Kidney (tissue), 14 donors: Measurements from ENCODE around the gene RREB1. TPM values are rescaled to one million over a fixed set of nuclear protein-coding genes. Genes with fewer than 3 reads are reported as not detected.
A peak's percentile ranks its signal among the peaks of the same experiment; 100 is the strongest.

Experiments used
- DNase-seq, 5 donors: peaks; one replicate each; pipeline ENCODE4 v3.0.0-alpha.2; 2013 to 2020
- FAIRE-seq: peaks from 2 replicates; lab custom pipeline; 2012; peaks lifted over from hg19 to GRCh38; lab: Jason Lieb, UNC
- H3K27ac ChIP-seq, 2 donors: one replicate each; pipeline ENCODE4 v1.7.0; 2013; ENCODE audit warnings: low read depth in 2 of 2, low read length in 2 of 2, inconsistent platforms in 1 of 2
- H3K27me3 ChIP-seq: one replicate; pipeline ENCODE4 v1.7.1; 2013; ENCODE audit warnings: low read length, inconsistent platforms; ENCODE audit not compliant: control insufficient read depth, insufficient read depth
- H3K36me3 ChIP-seq, 3 donors: one replicate each; pipeline versions ENCODE4 v1.7.0 to v1.7.1; 2013; ENCODE audit warnings: low read length in 3 of 3, control low read depth in 1 of 3, inconsistent platforms in 1 of 3; ENCODE audit not compliant: insufficient read depth in 3 of 3, control insufficient read depth in 2 of 3
- H3K4me1 ChIP-seq, 3 donors: one replicate each; pipeline versions ENCODE4 v1.7.0 to v1.7.1; 2013; ENCODE audit warnings: low read length in 3 of 3, inconsistent platforms in 1 of 3, low read depth in 1 of 3; ENCODE audit not compliant: control insufficient read depth in 2 of 3, insufficient read depth in 2 of 3
- H3K4me3 ChIP-seq, 3 donors: one replicate each; pipeline versions ENCODE4 v1.7.0 to v1.8.1; 2013; ENCODE audit warnings: low read length in 3 of 3, control low read depth in 1 of 3, inconsistent platforms in 1 of 3
- H3K9ac ChIP-seq, 3 donors: one replicate each; pipeline versions ENCODE4 v1.7.0 to v1.7.1; 2013; ENCODE audit warnings: low read length in 3 of 3, control low read depth in 1 of 3, inconsistent platforms in 1 of 3
- H3K9me3 ChIP-seq, 3 donors: one replicate each; pipeline versions ENCODE4 v1.7.0 to v1.7.1; 2013; ENCODE audit warnings: low read length in 3 of 3, control low read depth in 1 of 3, inconsistent platforms in 1 of 3; ENCODE audit not compliant: control insufficient read depth in 2 of 3, insufficient read depth in 1 of 3
- CTCF ChIP-seq: IDR thresholded peaks from 3 replicates; pipeline ENCODE4 v1.5.1; 2012; ENCODE audit warnings: mild to moderate bottlenecking, moderate library complexity, borderline replicate concordance; ENCODE audit not compliant: insufficient read depth; ENCODE audit errors: extremely low read depth
- intact Hi-C: fragments of 100-400 bp; cut with DNase I; formaldehyde crosslinking; loops from one replicate; pipeline ENCODE4 v1.11.1; 2022
- polyA plus RNA-seq: library from polyadenylated mRNA; stranded (reverse); fragments of 350-450 nt; fragmentation: Illumina TruSeq; extraction: RNeasy Lipid Tissue Mini Kit (QIAGEN cat#74804); gene quantifications from one replicate; pipeline ENCODE4 v1.2.3, GENCODE V29; 2014; ENCODE audit warnings: low read depth, low replicate concordance; ENCODE audit not compliant: insufficient read depth
- total RNA-seq: library from RNA; stranded (reverse); fragmentation: NEBNext Ultra II Directional; extraction: Animal tissue kit (Norgen Biotek cat#: 25700); gene quantifications from one replicate; pipeline ENCODE4 v1.2.1, GENCODE V29; 2021
- donor health status: control.
- donor health status: control.
- donor health status: control.
- donor health status: control.
- donor health status: control.
- donor health status: DM: yes; HTN: yes; CAD: no.
- donor health status: Normal renal cell carcinoma (clear cell type).

Gene RREB1
- total and polyA plus RNA-seq, 2 donors from 2014 or later = 5.9 to 56.5 TPM

DNA sequence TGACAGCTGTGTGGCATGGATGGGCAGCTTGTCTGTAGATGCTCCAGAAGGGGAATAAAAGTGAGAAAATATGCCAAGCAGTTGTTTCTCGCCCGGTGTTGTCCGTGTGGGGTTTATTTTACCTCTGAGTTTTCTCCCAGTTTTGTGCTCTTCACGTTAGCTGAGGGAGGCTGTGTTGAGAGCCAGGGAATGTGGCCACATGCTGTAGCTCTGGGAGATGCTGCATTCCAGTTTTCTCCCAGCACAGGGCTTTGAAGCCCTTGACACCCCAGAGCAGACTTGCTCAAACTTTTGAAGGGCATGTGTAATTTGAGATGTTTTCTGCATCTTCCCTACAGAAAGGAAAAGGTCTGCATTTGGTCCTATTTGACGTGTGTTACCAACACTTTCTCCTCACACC lies 67.7 kb downstream of the RREB1 start:
- no peak overlapping the region for H3K4me3 ChIP-seq
- no peak for TF ChIP-seq CTCF
- no peak overlapping the region for H3K27ac ChIP-seq
- intact Hi-C loops = no loop called here
- H3K9me3 ChIP-seq = no peaks in the 10 kb centered on the region
- H3K27me3 ChIP-seq = no peaks in the 10 kb centered on the region
- no peak for DNase-seq
- H3K4me1 ChIP-seq = peaks cover 3 to 16% (median 13%) of the 10 kb centered on the region in 3 donors
- no peak overlapping the region for H3K9ac ChIP-seq
- no peak for FAIRE-seq
- H3K36me3 ChIP-seq = peaks cover 0 to 13% (median 8%) of the 10 kb centered on the region in 3 donors

- Histone ChIP-seq H3K9ac (no peak overlapping the region), H3K4me1 (peaks cover 3 to 9% (median 8%) of the 10 kb centered on the region in 3 donors), H3K27me3 (no peaks in the 10 kb centered on the region), H3K36me3 (peaks cover 2 to 21% (median 15%) of the 10 kb centered on the region in 3 donors), H3K27ac (peak overlapping the region in 1 of 2 donors; percentile 5), H3K4me3 (no peak overlapping the region), H3K9me3 (no peaks in the 10 kb centered on the region)
- FAIRE-seq (no peak), DNase-seq (peak in 3 of 5 donors; percentile 55 to 69 (median 66))
- intact Hi-C loops = no loop called here
- TF ChIP-seq CTCF = no peak
Observed at GRCh38 chr6:7176208-7176607, 68.4 kb downstream of the RREB1 start.

GRCh38 chr6:7178280-7178679 lies 70.5 kb downstream of the RREB1 start:
- no peak overlapping the region for H3K9ac ChIP-seq
- FAIRE-seq (no peak), DNase-seq (no peak)
- no peak overlapping the region for H3K4me3 ChIP-seq
- H3K36me3 ChIP-seq = peaks cover 2 to 39% (median 30%) of the 10 kb centered on the region in 3 donors
- no peaks in the 10 kb centered on the region for H3K27me3 ChIP-seq
- no peak for TF ChIP-seq CTCF
- intact Hi-C loops = no loop called here
- H3K27ac ChIP-seq = no peak overlapping the region
- H3K4me1 ChIP-seq = peaks cover 3 to 5% (median 4%) of the 10 kb centered on the region in 3 donors
- H3K9me3 ChIP-seq = no peaks in the 10 kb centered on the region

DNA sequence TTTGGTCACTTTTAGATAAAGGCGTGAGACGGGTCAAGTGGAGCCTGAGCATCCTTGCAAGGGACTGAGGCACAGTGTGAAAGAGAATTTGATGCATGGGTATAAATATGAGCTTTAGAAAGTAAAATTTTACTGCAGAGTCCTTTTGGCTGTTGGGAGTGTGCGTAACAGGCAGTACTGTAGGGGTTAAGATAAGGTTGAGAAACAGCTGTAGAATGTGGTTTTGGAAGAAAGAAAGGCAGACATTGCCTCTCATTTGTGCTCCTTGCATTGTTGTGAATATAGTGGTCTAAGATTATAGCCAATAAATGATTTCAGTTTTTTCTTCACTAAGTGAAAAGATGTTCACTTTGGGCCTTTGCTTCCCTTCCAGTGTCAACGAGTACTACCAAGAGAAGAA lies 73.0 kb downstream of the RREB1 start:
- DNase-seq (no peak), FAIRE-seq (no peak)
- no peaks in the 10 kb centered on the region for H3K9me3 ChIP-seq
- H3K4me1 ChIP-seq = no peaks in the 10 kb centered on the region
- H3K27me3 ChIP-seq = no peaks in the 10 kb centered on the region
- no peak for TF ChIP-seq CTCF
- no peak overlapping the region for H3K9ac ChIP-seq
- no peak overlapping the region for H3K27ac ChIP-seq
- peaks cover 2 to 51% (median 36%) of the 10 kb centered on the region in 3 donors for H3K36me3 ChIP-seq
- intact Hi-C loops = no loop called here
- no peak overlapping the region for H3K4me3 ChIP-seq
